Body of pancreas (tissue), 4 donors: ENCODE results near the gene CD48. TPM values are rescaled to one million over a fixed set of nuclear protein-coding genes. Genes with fewer than 3 reads are reported as not detected.
A peak's percentile ranks its signal among the peaks of the same experiment; 100 is the strongest.
"Not testable (repeated sequence)": the region's sequence is repeated elsewhere in the genome, so short reads cannot be mapped to it uniquely, and the experiment has no call there.

Source experiments
- ATAC-seq: fragments of 150-250 bp; one replicate; pipeline ENCODE4 v1.9.1; 2016
- DNase-seq, 4 donors: peaks; one replicate each; pipeline ENCODE4 v3.0.0-alpha.2; 2019
- H3K27ac ChIP-seq, 4 donors: fragments of 200-600 bp; sonication (generic); 1 replicate in 3 of 4; 2 replicates in 1 of 4; pipeline versions ENCODE4 v1.5.1 to v1.6.1; 2016 to 2019; ENCODE audit warnings: mild to moderate bottlenecking in 1 of 4, mixed read lengths in 1 of 4, moderate library complexity in 1 of 4
- H3K27me3 ChIP-seq, 2 donors: fragments of 200-600 bp; sonication (generic); one replicate each; pipeline ENCODE4 v1.6.0; 2016; ENCODE audit warnings: mild to moderate bottlenecking in 1 of 2
- H3K36me3 ChIP-seq, 2 donors: fragments of 200-600 bp; sonication (generic); replicated peaks in 1 of 2; 2 replicates each; pipeline ENCODE4 v1.5.1; 2016; ENCODE audit warnings: low read depth in 2 of 2; ENCODE audit not compliant: insufficient read depth in 1 of 2
- H3K4me1 ChIP-seq: fragments of 200-600 bp; sonication (generic); one replicate; pipeline ENCODE4 v1.6.0; 2016
- H3K4me3 ChIP-seq, 2 donors: fragments of 200-600 bp; sonication (generic); 1 replicate in 1 of 2; 2 replicates in 1 of 2; pipeline ENCODE4 v1.5.1; 2016 to 2019
- H3K9me3 ChIP-seq, 3 donors: fragments of 200-600 bp; sonication (generic); 1 replicate in 2 of 3; 2 replicates in 1 of 3; pipeline ENCODE4 v1.5.1; 2016
- POLR2A ChIP-seq, 3 donors: fragments of 450-650 bp; IDR thresholded peaks; one replicate each; pipeline ENCODE4 v1.6.1; 2016; ENCODE audit warnings: antibody characterized with exemption in 3 of 3, mild to moderate bottlenecking in 2 of 3
- WGBS, 2 donors: methylation state at CpG; one replicate each; pipeline ENCODE4 v1.1.5; 2017; 5-methylcytosine and 5-hydroxymethylcytosine counted together
- intact Hi-C: fragments of 100-400 bp; cut with DNase I; formaldehyde crosslinking; loops from one replicate; pipeline ENCODE4 v1.15.1; 2023
- total RNA-seq, 2 donors: library from RNA; depleted of rRNA; stranded (reverse); fragments of >200 nt; gene quantifications; one replicate each; pipeline ENCODE4 v1.1.0, GENCODE V29; 2016
- TF ChIP-seq, protein P1 (sequence below), 7 experiments: fragments of 450-650 bp in 4 of 7; fragments of 200-600 bp in 3 of 7; sonication (generic) in 3 of 7; IDR thresholded peaks; one replicate each; pipeline ENCODE4 v1.5.1; 2016 to 2019; ENCODE audit warnings: antibody characterized with exemption in 7 of 7

CD48 gene
- total RNA-seq, 2 donors from 2014 or later, result 2.3 to 5.7 TPM

GRCh38 chr1:160739098-160739511 is 27.5 kb upstream of the CD48 start, which contains the start of gene SLAMF7:
Gene SLAMF7, plus strand, starts transcription at chr1:160739247. Its CDS starts 55 bp downstream, at chr1:160739302.
- DNase-seq (peak in 2 of 4 donors; percentile 9 to 35), ATAC-seq (no peak)
- H3K27ac ChIP-seq, result no peak within 1 kb of the TSS
- TF ChIP-seq, protein P1, sequence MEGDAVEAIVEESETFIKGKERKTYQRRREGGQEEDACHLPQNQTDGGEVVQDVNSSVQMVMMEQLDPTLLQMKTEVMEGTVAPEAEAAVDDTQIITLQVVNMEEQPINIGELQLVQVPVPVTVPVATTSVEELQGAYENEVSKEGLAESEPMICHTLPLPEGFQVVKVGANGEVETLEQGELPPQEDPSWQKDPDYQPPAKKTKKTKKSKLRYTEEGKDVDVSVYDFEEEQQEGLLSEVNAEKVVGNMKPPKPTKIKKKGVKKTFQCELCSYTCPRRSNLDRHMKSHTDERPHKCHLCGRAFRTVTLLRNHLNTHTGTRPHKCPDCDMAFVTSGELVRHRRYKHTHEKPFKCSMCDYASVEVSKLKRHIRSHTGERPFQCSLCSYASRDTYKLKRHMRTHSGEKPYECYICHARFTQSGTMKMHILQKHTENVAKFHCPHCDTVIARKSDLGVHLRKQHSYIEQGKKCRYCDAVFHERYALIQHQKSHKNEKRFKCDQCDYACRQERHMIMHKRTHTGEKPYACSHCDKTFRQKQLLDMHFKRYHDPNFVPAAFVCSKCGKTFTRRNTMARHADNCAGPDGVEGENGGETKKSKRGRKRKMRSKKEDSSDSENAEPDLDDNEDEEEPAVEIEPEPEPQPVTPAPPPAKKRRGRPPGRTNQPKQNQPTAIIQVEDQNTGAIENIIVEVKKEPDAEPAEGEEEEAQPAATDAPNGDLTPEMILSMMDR (IDR thresholded peaks at IDR 0.05), result no peak
- TF ChIP-seq POLR2A (IDR thresholded peaks at IDR 0.05), result no peak
- 54 to 64% methylated on average over 5 of the region's 5 CpGs for WGBS, 2 donors
- H3K27me3 ChIP-seq, result no peaks in the 10 kb centered on the region
- no peaks in the 10 kb centered on the region for H3K4me1 ChIP-seq
- no peaks in the 10 kb centered on the region for H3K36me3 ChIP-seq
- intact Hi-C loops, result no loop called here
- no peaks in the 10 kb centered on the region for H3K9me3 ChIP-seq
- no peak within 1 kb of the TSS for H3K4me3 ChIP-seq

DNA sequence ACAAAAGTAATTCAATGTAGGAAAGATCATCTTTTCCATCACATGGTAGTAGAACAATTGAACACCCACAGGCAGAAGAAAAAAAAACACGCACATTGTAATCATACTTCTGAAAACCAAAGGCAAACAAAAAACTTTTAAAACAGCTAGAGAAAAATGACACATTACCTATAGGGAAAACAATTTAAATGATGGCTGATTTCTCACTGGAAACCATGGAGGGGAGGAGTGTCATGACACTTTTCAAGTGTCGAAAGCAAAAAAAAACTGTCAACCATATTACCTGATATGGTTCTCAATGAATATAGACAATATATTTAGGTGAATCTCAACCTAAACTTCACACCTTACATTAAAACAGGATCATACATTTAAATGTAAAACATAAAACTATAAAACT is 26.6 kb upstream of the CD48 start:
- no peak overlapping the region for H3K27ac ChIP-seq
- intact Hi-C loops, result no loop called here
- TF ChIP-seq, protein P1 (IDR thresholded peaks at IDR 0.05), result no peak
- no peak for TF ChIP-seq POLR2A (IDR thresholded peaks at IDR 0.05)
- H3K4me3 ChIP-seq, result no peak overlapping the region
- DNase-seq (no peak), ATAC-seq (no peak)
- no peaks in the 10 kb centered on the region for H3K9me3 ChIP-seq
- H3K4me1 ChIP-seq, result no peaks in the 10 kb centered on the region
- H3K27me3 ChIP-seq, result no peaks in the 10 kb centered on the region
- H3K36me3 ChIP-seq, result no peaks in the 10 kb centered on the region
- WGBS, 2 donors, result 76 to 78% methylated on average over 2 of the region's 2 CpGs

GRCh38 chr1:160734301-160734700 is 22.7 kb upstream of the CD48 start:
- H3K4me3 ChIP-seq, result no peak overlapping the region
- H3K4me1 ChIP-seq, result no peaks in the 10 kb centered on the region
- H3K9me3 ChIP-seq, result no peaks in the 10 kb centered on the region
- intact Hi-C loops, result no loop called here
- ATAC-seq (no peak), DNase-seq (no peak)
- no peak for TF ChIP-seq POLR2A (IDR thresholded peaks at IDR 0.05)
- TF ChIP-seq, protein P1 (IDR thresholded peaks at IDR 0.05), result no peak
- H3K27ac ChIP-seq, result no peak overlapping the region
- H3K27me3 ChIP-seq, result no peaks in the 10 kb centered on the region
- H3K36me3 ChIP-seq, result no peaks in the 10 kb centered on the region

DNA sequence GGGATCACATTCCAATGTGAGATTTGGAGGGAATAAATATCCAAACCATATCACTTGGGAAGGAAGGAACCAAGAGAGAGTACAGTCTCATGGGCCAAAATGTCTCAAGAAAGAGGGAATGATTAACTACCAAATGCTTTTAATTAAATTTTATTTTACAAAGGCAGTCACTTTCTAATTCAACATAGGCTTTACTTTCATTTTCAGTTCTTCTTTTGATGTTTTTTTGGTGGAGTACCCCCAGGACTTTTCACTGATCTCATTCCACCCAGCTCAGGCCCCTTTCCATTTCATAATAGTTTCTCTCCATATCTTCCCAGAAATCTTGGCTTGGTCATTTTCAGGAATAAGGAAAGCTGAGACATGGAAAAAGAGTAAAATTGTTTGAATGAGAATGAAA is 22.3 kb upstream of the CD48 start:
- intact Hi-C loops, result no loop called here
- Histone ChIP-seq H3K36me3 (no peaks in the 10 kb centered on the region), H3K27ac (no peak overlapping the region)

GRCh38 chr1:160731990-160732389 is 20.4 kb upstream of the CD48 start:
- TF ChIP-seq, protein P1 (IDR thresholded peaks at IDR 0.05), result no peak
- TF ChIP-seq POLR2A (IDR thresholded peaks at IDR 0.05), result no peak
- WGBS, 2 donors, result 74 to 92% methylated on average over 1 of the region's 1 CpG
- ATAC-seq, result no peak
- no peak overlapping the region for H3K27ac ChIP-seq
- no peaks in the 10 kb centered on the region for H3K9me3 ChIP-seq
- no peak overlapping the region for H3K4me3 ChIP-seq
- DNase-seq, result no peak
- H3K36me3 ChIP-seq, result no peaks in the 10 kb centered on the region
- intact Hi-C loops, result no loop called here
- H3K27me3 ChIP-seq, result no peaks in the 10 kb centered on the region
- no peaks in the 10 kb centered on the region for H3K4me1 ChIP-seq

More for the DNA sequence above, 22.3 kb upstream of the CD48 start:
- TF ChIP-seq, protein P1 (IDR thresholded peaks at IDR 0.05), result no peak
- no peak for TF ChIP-seq POLR2A (IDR thresholded peaks at IDR 0.05)
- Histone ChIP-seq H3K27me3 (no peaks in the 10 kb centered on the region), H3K4me1 (no peaks in the 10 kb centered on the region), H3K9me3 (no peaks in the 10 kb centered on the region), H3K4me3 (no peak overlapping the region)
- no peak for DNase-seq
- no peak for ATAC-seq

DNA sequence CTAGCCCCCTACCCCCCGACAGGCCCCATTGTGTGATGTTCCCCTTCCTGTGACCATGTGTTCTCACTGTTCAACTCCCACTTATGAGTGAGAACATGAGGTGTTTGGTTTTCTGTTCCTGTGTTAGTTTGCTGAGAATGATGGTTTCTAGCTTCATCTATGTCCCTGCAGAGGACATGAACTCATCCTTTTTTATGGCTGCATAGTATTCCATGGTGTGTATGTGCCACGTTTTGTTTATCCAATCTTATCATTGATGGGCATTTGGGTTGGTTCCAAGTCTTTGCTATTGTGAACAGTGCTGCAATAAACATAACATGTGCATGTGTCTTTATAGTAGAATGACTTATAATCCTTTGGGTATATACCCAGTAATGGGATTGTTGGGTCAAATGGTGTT is 19.9 kb upstream of the CD48 start:
- H3K4me3 ChIP-seq, H3K27me3 ChIP-seq, H3K4me1 ChIP-seq, H3K9me3 ChIP-seq, ATAC-seq, DNase-seq, H3K27ac ChIP-seq, intact Hi-C loops, H3K36me3 ChIP-seq: not testable (repeated sequence)
- 54 to 55% methylated on average over 2 of the region's 2 CpGs for WGBS, 2 donors
